ENCODE measurements around the gene MACROD2.

MACROD2 gene

GRCh38 chr20:14647016-14647415, 651.7 kb downstream of the MACROD2 start:
- DNase-seq (ENCODE audit: low read depth), result no peak

DNA sequence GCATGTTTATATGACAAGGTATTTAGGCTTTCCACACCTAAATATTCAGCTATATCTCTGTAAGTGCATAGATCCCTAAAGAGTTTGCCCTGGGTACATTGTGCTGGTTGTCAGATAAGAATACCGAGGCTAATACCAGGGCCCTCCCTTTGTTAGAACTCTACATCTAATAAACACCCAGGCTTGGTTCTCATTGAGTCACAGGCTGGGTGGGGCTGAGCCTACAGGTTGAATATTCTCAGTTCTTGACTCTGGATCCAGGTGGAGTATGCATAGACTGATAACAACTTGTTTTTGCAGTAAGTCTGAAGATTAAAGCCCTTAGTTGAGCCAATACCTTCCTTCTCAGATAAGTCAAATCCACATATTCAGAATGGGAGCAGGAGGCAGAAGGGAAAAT, 654.3 kb downstream of the MACROD2 start:
- no peak for DNase-seq (ENCODE audit: low read depth)

DNA sequence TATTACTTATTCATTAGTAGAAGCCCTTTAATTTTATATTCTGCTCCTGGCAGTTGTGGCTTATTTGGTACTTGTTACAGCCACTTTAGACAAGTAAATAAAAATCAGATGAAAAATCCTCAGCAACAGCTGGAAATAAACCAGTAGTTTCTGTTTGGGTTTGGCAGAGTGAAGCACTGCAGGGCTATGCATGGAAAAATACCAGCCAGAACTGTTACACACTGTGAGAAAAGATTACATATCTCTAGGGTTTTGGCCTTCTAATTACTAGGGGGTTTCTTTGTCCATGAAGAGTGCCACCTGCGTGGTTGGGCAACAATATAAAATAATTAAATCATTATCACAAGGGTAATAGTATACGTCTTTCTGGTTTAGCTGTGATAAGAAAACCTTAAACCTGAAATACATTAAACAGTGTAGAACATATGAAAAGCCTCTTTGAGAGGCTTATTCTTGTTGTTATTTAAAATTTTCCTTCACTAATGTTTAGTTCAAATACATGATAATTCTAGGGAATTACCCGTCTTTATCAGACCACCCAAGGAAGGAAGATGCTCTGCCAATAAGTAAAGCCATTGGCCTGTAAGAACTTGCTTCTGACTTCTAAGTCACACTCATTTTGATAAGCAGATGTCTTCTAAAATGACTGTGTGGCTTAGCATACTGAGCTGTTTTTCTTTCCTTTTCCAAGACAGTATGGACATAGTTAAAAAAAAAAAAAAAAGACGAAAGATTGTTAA, 662.1 kb downstream of the MACROD2 start:
- DNase-seq (ENCODE audit: low read depth), result no peak

DNA sequence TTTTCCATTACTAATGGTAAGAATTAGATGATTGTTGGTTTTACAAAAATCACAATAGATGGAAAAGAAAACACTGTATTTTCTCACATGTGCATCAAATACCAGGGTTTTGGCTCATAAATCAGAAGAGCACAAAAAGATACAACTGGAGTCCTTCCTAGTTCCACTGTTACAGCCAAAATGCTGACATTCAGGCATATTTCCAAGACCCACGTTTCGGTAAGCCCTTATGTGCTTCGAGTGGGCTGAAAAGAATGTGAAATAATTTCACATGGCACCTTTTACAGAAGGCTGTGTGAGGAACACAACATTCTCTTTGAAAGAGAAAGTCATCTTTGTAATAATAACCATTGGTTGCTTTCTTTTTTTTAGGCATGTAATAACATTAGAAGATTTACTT, 668.8 kb downstream of the MACROD2 start:
- no peak for DNase-seq (ENCODE audit: low read depth)

DNA sequence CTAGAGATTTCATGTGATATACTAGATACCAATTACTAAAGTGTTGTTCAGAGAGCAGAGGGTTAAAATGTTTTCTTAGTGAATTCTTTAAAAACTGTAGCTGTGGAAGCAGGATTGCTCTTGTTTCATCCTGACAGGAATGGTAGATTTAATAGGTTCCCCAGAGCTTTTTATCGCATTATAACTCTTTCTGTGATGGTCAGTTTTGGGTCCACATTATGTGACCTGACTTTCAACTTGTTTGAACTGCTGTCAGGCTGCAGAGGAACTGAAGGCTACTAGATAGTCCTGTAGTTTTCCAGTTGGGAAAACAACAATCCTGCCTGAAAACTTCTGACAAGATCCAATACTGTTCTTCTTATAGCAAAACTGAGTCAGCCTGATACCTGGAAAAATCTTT, 671.4 kb downstream of the MACROD2 start:
- no peak for DNase-seq (ENCODE audit: low read depth)

- DNase-seq (ENCODE audit: low read depth), result no peak
Observed at GRCh38 chr20:14667226-14667625, 671.9 kb downstream of the MACROD2 start.

DNA sequence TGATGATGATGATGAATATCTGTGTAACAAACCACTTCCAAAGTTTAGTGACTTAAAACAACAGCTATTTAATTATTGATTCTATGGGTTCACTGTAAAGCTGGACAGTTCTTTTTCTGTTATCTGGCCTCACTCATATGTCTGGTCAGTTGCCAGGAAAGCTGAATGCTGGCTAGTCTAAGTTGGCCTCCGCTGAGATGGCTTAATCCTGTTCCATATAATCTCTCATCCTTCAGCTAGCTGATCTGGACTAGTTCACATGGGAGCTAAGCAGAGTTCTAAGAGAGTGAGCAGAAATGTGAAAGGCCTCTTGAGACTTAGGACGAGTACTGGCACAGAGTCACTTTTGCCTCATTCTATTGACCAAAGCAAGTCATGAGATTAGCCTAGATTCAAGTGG, 676.8 kb downstream of the MACROD2 start:
- DNase-seq (ENCODE audit: low read depth), result no peak

- no peak for DNase-seq (ENCODE audit: low read depth)
Observed at GRCh38 chr20:14673164-14673563, 677.8 kb downstream of the MACROD2 start.

DNA sequence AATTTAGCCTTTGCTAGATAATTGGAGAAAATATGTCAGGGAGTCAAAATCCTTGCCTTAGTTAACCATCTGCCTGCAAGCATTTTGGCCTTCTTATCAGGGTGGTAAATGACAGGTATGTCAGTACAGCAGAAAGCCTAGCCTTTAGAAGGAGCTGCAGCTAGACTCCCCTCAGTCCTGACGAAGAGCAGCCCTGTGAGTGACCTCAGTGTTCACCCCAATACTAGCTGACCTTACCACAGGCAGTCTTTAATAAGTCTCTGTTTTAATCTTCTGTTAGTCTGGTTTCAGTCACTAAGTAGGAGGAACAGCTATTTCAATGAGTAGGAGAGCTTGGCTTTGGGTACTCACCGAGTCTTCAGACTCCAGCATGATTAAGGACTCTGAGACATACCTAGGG, 682.1 kb downstream of the MACROD2 start:
- DNase-seq (ENCODE audit: low read depth), result no peak

DNA sequence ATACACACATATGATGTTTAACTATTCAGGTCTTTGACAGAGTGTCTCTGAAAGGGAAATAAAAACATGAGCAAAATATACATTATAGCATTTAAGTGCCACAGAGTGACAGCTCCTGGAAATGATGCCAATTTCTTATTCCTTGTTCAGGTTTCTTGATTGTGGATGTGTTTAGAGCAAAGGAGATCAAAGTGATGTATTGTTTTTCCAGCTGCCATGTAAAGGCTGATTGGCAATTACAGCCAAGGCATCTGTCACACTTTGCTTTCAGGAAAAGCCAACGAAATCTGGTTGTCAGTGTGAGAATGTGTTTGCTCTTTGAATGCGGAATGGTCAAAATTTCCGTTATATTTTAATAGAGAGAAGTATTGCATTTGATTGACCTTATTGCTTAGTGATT, 689.9 kb downstream of the MACROD2 start:
- DNase-seq (ENCODE audit: low read depth), result no peak

- DNase-seq (ENCODE audit: low read depth), result no peak
Observed at GRCh38 chr20:14687313-14687712, 692.0 kb downstream of the MACROD2 start.

- DNase-seq (ENCODE audit: low read depth), result no peak
Observed at GRCh38 chr20:14688005-14688404, 692.7 kb downstream of the MACROD2 start.

DNA sequence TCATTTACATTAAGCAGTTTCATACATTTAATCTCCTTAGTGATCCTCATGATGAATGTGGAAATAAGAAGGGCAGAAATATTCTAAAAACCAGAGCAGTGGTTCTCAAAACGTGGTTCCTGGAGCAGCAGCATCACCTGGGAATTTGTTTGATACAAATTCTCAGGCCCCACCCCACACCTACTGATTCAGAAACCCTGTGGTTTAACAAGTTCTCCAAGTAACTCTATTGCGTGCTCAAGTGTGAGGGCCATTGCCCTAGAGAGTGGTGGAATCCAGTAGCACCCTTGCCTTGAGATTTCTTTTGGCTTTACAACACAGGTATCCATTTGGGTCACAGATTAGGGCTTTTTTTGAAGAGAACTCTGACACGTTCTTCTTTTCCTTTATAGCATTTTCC, 696.7 kb downstream of the MACROD2 start:
- no peak for DNase-seq (ENCODE audit: low read depth)

- DNase-seq (ENCODE audit: low read depth), result no peak
Observed at GRCh38 chr20:14696478-14696877, 701.2 kb downstream of the MACROD2 start.

- no peak for DNase-seq (ENCODE audit: low read depth)
Observed at GRCh38 chr20:14696937-14697336, 701.6 kb downstream of the MACROD2 start.

GRCh38 chr20:14698125-14698524, 702.8 kb downstream of the MACROD2 start:
- DNase-seq (ENCODE audit: low read depth), result no peak

DNA sequence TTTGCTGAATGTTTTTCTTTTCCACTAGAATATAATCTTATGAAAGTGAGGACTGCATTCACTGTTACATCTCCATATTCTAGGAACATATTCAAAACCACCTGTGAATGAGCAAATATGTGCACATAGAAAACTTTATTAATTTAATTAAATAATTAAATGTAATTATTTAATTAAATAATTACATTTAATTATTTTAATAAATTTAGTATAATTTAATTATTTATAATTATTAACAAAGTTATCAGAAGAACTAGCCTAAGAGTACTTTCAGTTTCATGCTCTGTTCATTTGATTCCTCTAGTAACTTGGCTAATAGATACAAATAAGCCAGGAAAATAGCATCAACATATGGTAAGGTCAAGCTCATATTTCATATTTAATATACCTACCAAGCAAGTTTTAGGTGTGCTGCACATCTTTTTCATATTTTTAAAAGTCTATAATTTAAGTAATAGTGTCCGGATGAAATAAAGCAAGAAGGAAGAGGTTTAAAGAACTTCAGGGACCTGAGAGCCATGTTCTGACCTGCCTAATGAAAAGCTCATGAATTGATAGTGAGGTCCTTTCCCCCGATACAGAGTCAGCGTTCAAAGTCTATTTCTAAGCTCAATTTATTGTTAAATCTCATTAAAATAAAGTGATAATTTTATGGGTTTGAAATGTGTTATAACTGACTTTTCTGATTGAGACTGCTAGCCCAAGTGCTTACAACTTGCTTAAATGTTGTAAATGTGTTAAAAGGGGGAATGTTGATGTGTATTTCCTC, 703.5 kb downstream of the MACROD2 start:
- no peak for DNase-seq (ENCODE audit: low read depth)

GRCh38 chr20:14700639-14700960, 705.3 kb downstream of the MACROD2 start:
- no peak for DNase-seq (ENCODE audit: low read depth)

GRCh38 chr20:14701326-14701725, 706.0 kb downstream of the MACROD2 start:
- no peak for DNase-seq (ENCODE audit: low read depth)

GRCh38 chr20:14706555-14706954, 711.2 kb downstream of the MACROD2 start:
- no peak for DNase-seq (ENCODE audit: low read depth)

- no peak for DNase-seq (ENCODE audit: low read depth)
Observed at GRCh38 chr20:14707026-14707680, 711.8 kb downstream of the MACROD2 start.

DNA sequence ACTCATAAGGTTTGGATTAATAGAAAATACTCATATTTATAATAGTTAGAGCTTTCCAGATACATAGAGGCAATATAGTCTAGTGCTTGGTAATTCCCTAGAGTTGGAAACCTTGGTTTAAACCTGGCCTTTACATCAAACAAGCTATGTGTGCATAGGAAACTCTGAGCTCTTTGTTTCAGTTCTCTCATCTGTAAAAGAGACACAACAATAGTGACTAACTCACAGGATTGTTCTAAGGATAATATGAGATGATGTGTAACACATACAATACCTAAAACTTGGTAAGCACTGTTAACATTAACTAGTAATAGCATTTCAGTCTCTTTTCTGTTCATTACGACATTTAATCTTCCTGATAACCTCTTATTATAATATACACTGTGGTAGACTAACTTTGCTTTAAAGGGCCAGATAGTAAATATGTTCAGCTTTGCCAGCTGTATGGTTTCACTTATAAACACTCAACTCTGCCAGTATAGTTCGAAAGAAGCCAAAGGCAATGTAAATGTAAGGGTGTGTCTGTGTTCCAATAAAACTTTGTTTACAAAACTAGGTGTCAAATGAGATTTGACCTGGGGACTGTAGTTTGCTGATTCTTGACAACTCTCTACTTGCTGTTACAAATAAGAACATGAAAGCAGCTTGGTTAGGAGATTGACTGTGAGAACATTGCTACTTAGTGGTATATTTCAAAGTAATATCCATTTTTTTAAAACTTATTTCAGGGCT, 712.7 kb downstream of the MACROD2 start:
- no peak for DNase-seq (ENCODE audit: low read depth)

GRCh38 chr20:14709439-14709838, 714.1 kb downstream of the MACROD2 start:
- DNase-seq (ENCODE audit: low read depth), result no peak
